Memory B cell (primary cell): ENCODE measurements around the gene PLXNC1.

Source experiments
- ATAC-seq: fragments of 150-1000 bp; cut with Tn5 transposase; 2 replicates; pipeline ENCODE4 v1.10.0; 2021; ENCODE audit warnings: low read depth, mild to moderate bottlenecking, moderate library complexity
- DNase-seq, 2 donors: peaks; one replicate each; pipeline ENCODE4 v3.0.0; 2022; ENCODE audit warnings: low spot score in 2 of 2
- H3K27ac Mint-ChIP-seq: one replicate; pipeline ENCODE4 v1.8.0; 2022; ENCODE audit warnings: mild to moderate bottlenecking, moderate library complexity, mixed read lengths
- H3K27me3 Mint-ChIP-seq: one replicate; pipeline ENCODE4 v1.8.0; 2022; ENCODE audit warnings: mixed read lengths
- H3K36me3 Mint-ChIP-seq: one replicate; pipeline ENCODE4 v1.8.0; 2022; ENCODE audit warnings: mild to moderate bottlenecking, mixed read lengths
- H3K4me1 Mint-ChIP-seq: one replicate; pipeline ENCODE4 v1.8.0; 2022; ENCODE audit warnings: mixed read lengths
- H3K4me3 Mint-ChIP-seq: one replicate; pipeline ENCODE4 v1.8.0; 2022; ENCODE audit warnings: mild to moderate bottlenecking, moderate library complexity, mixed read lengths
- H3K9me3 Mint-ChIP-seq: one replicate; pipeline ENCODE4 v1.8.0; 2022; ENCODE audit warnings: mixed read lengths

PLXNC1 gene

GRCh38 chr12:94147991-94148738, at the start of gene PLXNC1:
Gene PLXNC1 (plus strand): TSS chr12:94148577. CDS start chr12:94148972, 395 bp downstream.
- peaks cover 29% of the 10 kb centered on the region for H3K4me1 Mint-ChIP-seq
- H3K9me3 Mint-ChIP-seq = no peaks in the 10 kb centered on the region
- H3K36me3 Mint-ChIP-seq = no peaks in the 10 kb centered on the region
- H3K4me3 Mint-ChIP-seq = peak within 1 kb of the TSS; percentile 94
- H3K27ac Mint-ChIP-seq = peak within 1 kb of the TSS; percentile 89
- peak; percentile 72 to 73 for DNase-seq
- no peaks in the 10 kb centered on the region for H3K27me3 Mint-ChIP-seq
- peak; percentile 50 for ATAC-seq

- no peaks in the 10 kb centered on the region for H3K36me3 Mint-ChIP-seq
- no peaks in the 10 kb centered on the region for H3K9me3 Mint-ChIP-seq
Observed at GRCh38 chr12:94099191-94099590, 49.2 kb upstream of the PLXNC1 start.

GRCh38 chr12:94099632-94100031, 48.7 kb upstream of the PLXNC1 start:
- Mint-ChIP-seq H3K9me3 (no peaks in the 10 kb centered on the region), H3K36me3 (no peaks in the 10 kb centered on the region), H3K4me1 (peaks cover 3% of the 10 kb centered on the region), H3K4me3 (peak overlapping the region; percentile 11), H3K27ac (no peak overlapping the region), H3K27me3 (peaks cover 15% of the 10 kb centered on the region)
- no peak for ATAC-seq
- DNase-seq = no peak

More at GRCh38 chr12:94099191-94099590, 49.2 kb upstream of the PLXNC1 start:
- no peak for DNase-seq
- Mint-ChIP-seq H3K27ac (no peak overlapping the region), H3K4me3 (peak overlapping the region; percentile 11), H3K4me1 (peaks cover 3% of the 10 kb centered on the region), H3K27me3 (peaks cover 14% of the 10 kb centered on the region)
- no peak for ATAC-seq

- Mint-ChIP-seq H3K4me3 (no peak overlapping the region), H3K27me3 (peaks cover 21% of the 10 kb centered on the region), H3K36me3 (no peaks in the 10 kb centered on the region), H3K4me1 (peaks cover 3% of the 10 kb centered on the region), H3K27ac (no peak overlapping the region), H3K9me3 (no peaks in the 10 kb centered on the region)
- no peak for DNase-seq
- no peak for ATAC-seq
Observed at GRCh38 chr12:94100211-94100627, 48.2 kb upstream of the PLXNC1 start.

GRCh38 chr12:94100990-94101737, 47.2 kb upstream of the PLXNC1 start:
- ATAC-seq (peak; percentile 79), DNase-seq (peak; percentile 77 to 91)
- peaks cover 24% of the 10 kb centered on the region for H3K27me3 Mint-ChIP-seq
- H3K9me3 Mint-ChIP-seq = no peaks in the 10 kb centered on the region
- peak overlapping the region; percentile 87 for H3K4me3 Mint-ChIP-seq
- H3K36me3 Mint-ChIP-seq = no peaks in the 10 kb centered on the region
- H3K27ac Mint-ChIP-seq = no peak overlapping the region
- peaks cover 3% of the 10 kb centered on the region for H3K4me1 Mint-ChIP-seq

GRCh38 chr12:94101738-94102660, 46.4 kb upstream of the PLXNC1 start:
- peak overlapping the region; percentile 87 for H3K4me3 Mint-ChIP-seq
- peaks cover 27% of the 10 kb centered on the region for H3K27me3 Mint-ChIP-seq
- DNase-seq (peak; percentile 79), ATAC-seq (peak; percentile 83)
- peak overlapping the region; percentile 32 for H3K27ac Mint-ChIP-seq
- H3K36me3 Mint-ChIP-seq = no peaks in the 10 kb centered on the region
- H3K4me1 Mint-ChIP-seq = peaks cover 3% of the 10 kb centered on the region
- no peaks in the 10 kb centered on the region for H3K9me3 Mint-ChIP-seq

GRCh38 chr12:94103986-94104385, 44.4 kb upstream of the PLXNC1 start:
- H3K27ac Mint-ChIP-seq = no peak overlapping the region
- no peak for ATAC-seq

GRCh38 chr12:94107910-94108309, 40.5 kb upstream of the PLXNC1 start:
- Mint-ChIP-seq H3K36me3 (no peaks in the 10 kb centered on the region), H3K4me3 (no peak overlapping the region), H3K4me1 (no peaks in the 10 kb centered on the region), H3K27ac (no peak overlapping the region), H3K27me3 (peaks cover 21% of the 10 kb centered on the region), H3K9me3 (no peaks in the 10 kb centered on the region)
- no peak for ATAC-seq
- DNase-seq = no peak

More at GRCh38 chr12:94103986-94104385, 44.4 kb upstream of the PLXNC1 start:
- Mint-ChIP-seq H3K4me1 (peaks cover 3% of the 10 kb centered on the region), H3K27me3 (peaks cover 25% of the 10 kb centered on the region), H3K36me3 (no peaks in the 10 kb centered on the region), H3K4me3 (no peak overlapping the region), H3K9me3 (no peaks in the 10 kb centered on the region)
- no peak for DNase-seq

GRCh38 chr12:94109160-94109559, 39.2 kb upstream of the PLXNC1 start:
- Mint-ChIP-seq H3K27ac (no peak overlapping the region), H3K4me1 (no peaks in the 10 kb centered on the region), H3K9me3 (no peaks in the 10 kb centered on the region), H3K27me3 (peaks cover 16% of the 10 kb centered on the region), H3K36me3 (no peaks in the 10 kb centered on the region), H3K4me3 (no peak overlapping the region)
- no peak for DNase-seq
- ATAC-seq = no peak

- ATAC-seq = no peak
- no peaks in the 10 kb centered on the region for H3K36me3 Mint-ChIP-seq
- H3K27me3 Mint-ChIP-seq = peaks cover 7% of the 10 kb centered on the region
- H3K9me3 Mint-ChIP-seq = no peaks in the 10 kb centered on the region
- DNase-seq = no peak
- no peak overlapping the region for H3K27ac Mint-ChIP-seq
- H3K4me3 Mint-ChIP-seq = no peak overlapping the region
- H3K4me1 Mint-ChIP-seq = no peaks in the 10 kb centered on the region
Observed at GRCh38 chr12:94110258-94110657, 38.1 kb upstream of the PLXNC1 start.

- no peak for ATAC-seq
- no peak overlapping the region for H3K27ac Mint-ChIP-seq
Observed at GRCh38 chr12:94111302-94111701, 37.1 kb upstream of the PLXNC1 start.

GRCh38 chr12:94112121-94112520, 36.3 kb upstream of the PLXNC1 start:
- no peak overlapping the region for H3K4me3 Mint-ChIP-seq
- H3K27ac Mint-ChIP-seq = no peak overlapping the region
- no peaks in the 10 kb centered on the region for H3K36me3 Mint-ChIP-seq
- DNase-seq (no peak), ATAC-seq (no peak)
- H3K27me3 Mint-ChIP-seq = peaks cover 1% of the 10 kb centered on the region
- no peaks in the 10 kb centered on the region for H3K9me3 Mint-ChIP-seq
- no peaks in the 10 kb centered on the region for H3K4me1 Mint-ChIP-seq

More at GRCh38 chr12:94111302-94111701, 37.1 kb upstream of the PLXNC1 start:
- H3K27me3 Mint-ChIP-seq = peaks cover 3% of the 10 kb centered on the region
- no peaks in the 10 kb centered on the region for H3K9me3 Mint-ChIP-seq
- no peaks in the 10 kb centered on the region for H3K36me3 Mint-ChIP-seq
- no peaks in the 10 kb centered on the region for H3K4me1 Mint-ChIP-seq
- no peak for DNase-seq
- no peak overlapping the region for H3K4me3 Mint-ChIP-seq

- Mint-ChIP-seq H3K4me1 (no peaks in the 10 kb centered on the region), H3K36me3 (no peaks in the 10 kb centered on the region), H3K4me3 (no peak overlapping the region), H3K27ac (no peak overlapping the region), H3K9me3 (no peaks in the 10 kb centered on the region), H3K27me3 (peaks cover 1% of the 10 kb centered on the region)
- ATAC-seq (no peak), DNase-seq (no peak)
Observed at GRCh38 chr12:94114166-94114565, 34.2 kb upstream of the PLXNC1 start.
